Mucosa of rectum (tissue), 2 donors: ENCODE data around the gene FER.
"Not testable (repeated sequence)": the region's sequence is repeated elsewhere in the genome, so short reads cannot be mapped to it uniquely, and the experiment has no call there.

ENCODE experiments used
- H3K27ac ChIP-seq, 2 donors: one replicate each; pipeline ENCODE4 v1.7.0; 2013; ENCODE audit warnings: inconsistent platforms in 2 of 2, low read depth in 2 of 2, low read length in 2 of 2
- H3K27me3 ChIP-seq, 2 donors: one replicate each; pipeline ENCODE4 v1.7.0; 2013; ENCODE audit warnings: low read length in 2 of 2; ENCODE audit not compliant: control insufficient read depth in 2 of 2, insufficient read depth in 2 of 2
- H3K36me3 ChIP-seq, 2 donors: one replicate each; pipeline ENCODE4 v1.7.0; 2013; ENCODE audit warnings: low read length in 2 of 2; ENCODE audit not compliant: control insufficient read depth in 2 of 2, insufficient read depth in 2 of 2
- H3K4me1 ChIP-seq, 2 donors: one replicate each; pipeline ENCODE4 v1.7.0; 2013; ENCODE audit warnings: low read length in 2 of 2, mild to moderate bottlenecking in 1 of 2; ENCODE audit not compliant: control insufficient read depth in 2 of 2, insufficient read depth in 2 of 2
- H3K4me3 ChIP-seq, 2 donors: one replicate each; pipeline ENCODE4 v1.7.0; 2013; ENCODE audit warnings: low read length in 2 of 2
- H3K9ac ChIP-seq, 2 donors: one replicate each; pipeline ENCODE4 v1.7.0; 2013; ENCODE audit warnings: low read length in 2 of 2, low read depth in 1 of 2, mild to moderate bottlenecking in 1 of 2
- H3K9me3 ChIP-seq, 2 donors: one replicate each; pipeline ENCODE4 v1.7.0; 2013; ENCODE audit warnings: low read length in 2 of 2; ENCODE audit not compliant: control insufficient read depth in 2 of 2
- donor health status: healthy.
- donor health status: Normal muscosa, but diverticular disease.

The FER gene

GRCh38 chr5:108975697-108976096 lies 228.0 kb downstream of the FER start:
- Histone ChIP-seq H3K27ac (no peak overlapping the region), H3K4me1 (peaks cover 0 to 5% of the 10 kb centered on the region in 2 donors), H3K27me3 (no peaks in the 10 kb centered on the region), H3K9me3 (no peaks in the 10 kb centered on the region), H3K9ac (no peak overlapping the region), H3K4me3 (no peak overlapping the region), H3K36me3 (no peaks in the 10 kb centered on the region)

GRCh38 chr5:108983461-108984092 lies 235.9 kb downstream of the FER start:
- no peaks in the 10 kb centered on the region for H3K9me3 ChIP-seq
- no peaks in the 10 kb centered on the region for H3K4me1 ChIP-seq
- no peak overlapping the region for H3K27ac ChIP-seq
- H3K27me3 ChIP-seq, result no peaks in the 10 kb centered on the region
- H3K9ac ChIP-seq, result no peak overlapping the region
- H3K4me3 ChIP-seq, result no peak overlapping the region
- no peaks in the 10 kb centered on the region for H3K36me3 ChIP-seq

GRCh38 chr5:108989761-108990392 lies 242.2 kb downstream of the FER start:
- Histone ChIP-seq H3K27me3 (no peaks in the 10 kb centered on the region), H3K9me3 (no peaks in the 10 kb centered on the region), H3K4me3 (no peak overlapping the region), H3K4me1 (no peaks in the 10 kb centered on the region), H3K36me3 (no peaks in the 10 kb centered on the region), H3K27ac (no peak overlapping the region), H3K9ac (no peak overlapping the region)

- H3K9me3 ChIP-seq, H3K9ac ChIP-seq, H3K27me3 ChIP-seq, H3K4me1 ChIP-seq, H3K4me3 ChIP-seq, H3K27ac ChIP-seq, H3K36me3 ChIP-seq: not testable (repeated sequence)
Observed at GRCh38 chr5:108992396-108993085, 244.8 kb downstream of the FER start.

- H3K36me3 ChIP-seq, H3K9me3 ChIP-seq, H3K4me1 ChIP-seq, H3K27me3 ChIP-seq, H3K9ac ChIP-seq, H3K27ac ChIP-seq, H3K4me3 ChIP-seq: not testable (repeated sequence)
Observed at GRCh38 chr5:108993440-108993839, 245.7 kb downstream of the FER start.

GRCh38 chr5:108997720-108998119 lies 250.0 kb downstream of the FER start:
- Histone ChIP-seq H3K27me3 (no peaks in the 10 kb centered on the region), H3K27ac (no peak overlapping the region), H3K9me3 (no peaks in the 10 kb centered on the region), H3K36me3 (peaks cover 0 to 2% of the 10 kb centered on the region in 2 donors), H3K9ac (no peak overlapping the region), H3K4me1 (no peaks in the 10 kb centered on the region), H3K4me3 (no peak overlapping the region)

GRCh38 chr5:108998216-108998615 lies 250.5 kb downstream of the FER start:
- no peak overlapping the region for H3K27ac ChIP-seq
- H3K36me3 ChIP-seq, result peaks cover 0 to 2% of the 10 kb centered on the region in 2 donors
- no peaks in the 10 kb centered on the region for H3K4me1 ChIP-seq
- no peaks in the 10 kb centered on the region for H3K9me3 ChIP-seq
- no peaks in the 10 kb centered on the region for H3K27me3 ChIP-seq
- no peak overlapping the region for H3K4me3 ChIP-seq
- no peak overlapping the region for H3K9ac ChIP-seq

GRCh38 chr5:109003928-109004327 lies 256.2 kb downstream of the FER start:
- H3K36me3 ChIP-seq, result no peaks in the 10 kb centered on the region
- no peaks in the 10 kb centered on the region for H3K4me1 ChIP-seq
- no peak overlapping the region for H3K4me3 ChIP-seq
- no peak overlapping the region for H3K9ac ChIP-seq
- H3K27me3 ChIP-seq, result no peaks in the 10 kb centered on the region
- no peaks in the 10 kb centered on the region for H3K9me3 ChIP-seq
- H3K27ac ChIP-seq, result no peak overlapping the region

- no peak overlapping the region for H3K9ac ChIP-seq
Observed at GRCh38 chr5:109005297-109006009, 257.8 kb downstream of the FER start.

GRCh38 chr5:109006129-109006528 lies 258.4 kb downstream of the FER start:
- Histone ChIP-seq H3K4me1 (no peaks in the 10 kb centered on the region), H3K27ac (no peak overlapping the region), H3K36me3 (no peaks in the 10 kb centered on the region), H3K4me3 (no peak overlapping the region), H3K9me3 (no peaks in the 10 kb centered on the region), H3K27me3 (no peaks in the 10 kb centered on the region), H3K9ac (no peak overlapping the region)

More at GRCh38 chr5:109005297-109006009, 257.8 kb downstream of the FER start:
- Histone ChIP-seq H3K9me3 (no peaks in the 10 kb centered on the region), H3K27ac (no peak overlapping the region), H3K4me1 (no peaks in the 10 kb centered on the region), H3K27me3 (no peaks in the 10 kb centered on the region), H3K36me3 (no peaks in the 10 kb centered on the region), H3K4me3 (no peak overlapping the region)
